SH-SY5Y (cell line): ENCODE results near the gene ACKR4.

Experiments used
- GATA2 ChIP-seq: IDR thresholded peaks from 2 replicates; pipeline ENCODE4 v1.6.1; 2011; ENCODE audit warnings: mild to moderate bottlenecking, low read depth, low read length
- GATA3 ChIP-seq: IDR thresholded peaks from 2 replicates; pipeline ENCODE4 v1.6.1; 2011; ENCODE audit warnings: low read depth, mild to moderate bottlenecking, low read length, moderate library complexity

DNA sequence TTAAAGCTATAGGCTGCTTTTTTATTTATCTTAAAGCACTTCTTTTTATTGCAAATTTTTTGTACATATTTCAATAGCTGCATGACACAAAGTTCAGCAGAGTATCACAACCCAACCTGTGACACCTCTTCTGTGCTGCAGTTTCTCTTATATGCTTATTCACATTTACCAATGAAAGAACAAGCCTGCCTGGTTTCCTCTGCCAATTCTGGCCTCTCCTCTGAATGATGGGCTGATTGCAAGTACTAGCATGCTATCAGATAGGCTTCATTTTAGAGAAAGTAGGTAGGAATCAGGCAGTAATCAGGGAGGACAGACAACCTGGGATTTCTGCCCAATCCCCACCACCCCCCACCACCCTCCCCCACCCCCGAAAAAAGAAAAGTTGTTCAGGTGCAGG is 26.6 kb downstream of the ACKR4 start:
- TF ChIP-seq GATA3 (no peak), GATA2 (no peak)
